Stomach smooth muscle (tissue), 2 donors: ENCODE results near the gene HHAT.
"Not testable (repeated sequence)": the region's sequence is repeated elsewhere in the genome, so short reads cannot be mapped to it uniquely, and the experiment has no call there.

ENCODE experiments used
- H3K27ac ChIP-seq: one replicate; pipeline ENCODE4 v1.7.0; 2013; ENCODE audit warnings: mild to moderate bottlenecking, low read length, inconsistent platforms
- H3K27me3 ChIP-seq, 2 donors: one replicate each; pipeline ENCODE4 v1.7.0; 2013; ENCODE audit warnings: low read length in 2 of 2; ENCODE audit not compliant: insufficient read depth in 2 of 2, control insufficient read depth in 1 of 2
- H3K36me3 ChIP-seq, 2 donors: one replicate each; pipeline ENCODE4 v1.7.0; 2013; ENCODE audit warnings: low read length in 2 of 2; ENCODE audit not compliant: control insufficient read depth in 2 of 2, insufficient read depth in 2 of 2
- H3K4me1 ChIP-seq: one replicate; pipeline ENCODE4 v1.7.0; 2013; ENCODE audit warnings: low read length; ENCODE audit not compliant: control insufficient read depth, insufficient read depth
- H3K4me3 ChIP-seq, 2 donors: one replicate each; pipeline ENCODE4 v1.7.0; 2013; ENCODE audit warnings: low read length in 2 of 2
- H3K9ac ChIP-seq, 2 donors: one replicate each; pipeline ENCODE4 v1.7.0; 2013; ENCODE audit warnings: low read length in 2 of 2, mild to moderate bottlenecking in 1 of 2
- H3K9me3 ChIP-seq, 2 donors: one replicate each; pipeline ENCODE4 v1.7.0; 2013; ENCODE audit warnings: low read length in 2 of 2; ENCODE audit not compliant: control insufficient read depth in 2 of 2
- donor health status: healthy.
- donor health status: Pancreatic carcinoma.

The HHAT gene

GRCh38 chr1:210412240-210412639, 83.5 kb downstream of the HHAT start:
- no peak overlapping the region for H3K4me3 ChIP-seq
- no peaks in the 10 kb centered on the region for H3K4me1 ChIP-seq
- H3K36me3 ChIP-seq, result peaks cover 0 to 2% of the 10 kb centered on the region in 2 donors
- no peak overlapping the region for H3K27ac ChIP-seq
- H3K9me3 ChIP-seq, result no peaks in the 10 kb centered on the region
- no peak overlapping the region for H3K9ac ChIP-seq
- H3K27me3 ChIP-seq, result no peaks in the 10 kb centered on the region

- Histone ChIP-seq H3K9me3 (no peaks in the 10 kb centered on the region), H3K27ac (no peak overlapping the region), H3K9ac (no peak overlapping the region), H3K4me3 (no peak overlapping the region), H3K4me1 (no peaks in the 10 kb centered on the region), H3K27me3 (no peaks in the 10 kb centered on the region), H3K36me3 (peaks cover 0 to 2% of the 10 kb centered on the region in 2 donors)
Observed at GRCh38 chr1:210413951-210414350, 85.2 kb downstream of the HHAT start.

GRCh38 chr1:210415846-210416448, 87.2 kb downstream of the HHAT start:
- H3K36me3 ChIP-seq, result peaks cover 0 to 2% of the 10 kb centered on the region in 2 donors
- no peaks in the 10 kb centered on the region for H3K27me3 ChIP-seq
- no peak overlapping the region for H3K9ac ChIP-seq
- no peak overlapping the region for H3K27ac ChIP-seq
- H3K9me3 ChIP-seq, result no peaks in the 10 kb centered on the region
- H3K4me3 ChIP-seq, result no peak overlapping the region
- no peaks in the 10 kb centered on the region for H3K4me1 ChIP-seq

DNA sequence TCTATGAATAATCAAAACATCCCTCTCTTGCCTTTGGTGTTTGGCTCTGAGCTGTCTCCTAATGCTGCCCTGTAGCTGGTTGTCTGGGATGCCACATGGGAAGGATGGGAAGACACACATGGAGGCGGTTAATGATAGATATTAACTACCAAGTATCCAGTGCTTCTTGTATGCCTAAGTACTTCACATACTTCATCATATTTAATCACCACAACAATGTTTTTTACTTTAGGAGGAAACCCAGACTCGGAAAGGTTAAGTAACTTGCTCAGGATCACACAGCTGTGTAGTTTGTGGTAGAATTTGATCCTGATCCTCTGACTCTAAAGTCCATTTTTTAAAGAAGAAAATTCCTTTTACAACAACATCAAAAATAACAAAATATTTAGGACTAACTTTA, 88.0 kb downstream of the HHAT start:
- no peak overlapping the region for H3K9ac ChIP-seq
- no peak overlapping the region for H3K27ac ChIP-seq
- H3K9me3 ChIP-seq, result no peaks in the 10 kb centered on the region
- no peak overlapping the region for H3K4me3 ChIP-seq
- no peaks in the 10 kb centered on the region for H3K27me3 ChIP-seq
- no peaks in the 10 kb centered on the region for H3K36me3 ChIP-seq
- no peaks in the 10 kb centered on the region for H3K4me1 ChIP-seq

DNA sequence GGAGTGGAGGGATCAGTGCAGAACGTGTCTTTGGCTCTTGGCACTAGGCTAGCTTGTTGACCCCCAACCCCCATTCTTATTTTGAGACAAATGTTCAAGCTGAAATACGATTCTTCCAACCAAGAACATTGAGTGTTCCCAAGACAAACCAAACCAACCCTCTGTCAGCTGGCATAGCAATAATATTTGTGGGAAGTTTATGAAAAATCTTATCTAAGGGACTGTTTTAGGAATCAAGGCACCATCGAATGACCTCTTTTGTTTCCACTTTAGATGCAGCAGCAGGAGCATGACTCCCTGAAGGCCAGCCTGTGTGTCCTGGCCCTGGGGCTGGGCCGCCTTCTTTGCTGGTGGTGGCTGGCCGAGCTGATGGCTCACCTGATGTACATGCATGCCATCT, 89.2 kb downstream of the HHAT start:
- H3K36me3 ChIP-seq, result no peaks in the 10 kb centered on the region
- H3K9ac ChIP-seq, result no peak overlapping the region
- no peak overlapping the region for H3K4me3 ChIP-seq
- H3K27ac ChIP-seq, result no peak overlapping the region
- no peaks in the 10 kb centered on the region for H3K4me1 ChIP-seq
- H3K9me3 ChIP-seq, result no peaks in the 10 kb centered on the region
- H3K27me3 ChIP-seq, result no peaks in the 10 kb centered on the region

- Histone ChIP-seq H3K36me3 (no peaks in the 10 kb centered on the region), H3K9me3 (peaks cover 0 to 3% of the 10 kb centered on the region in 2 donors), H3K27me3 (no peaks in the 10 kb centered on the region), H3K27ac (no peak overlapping the region), H3K4me1 (no peaks in the 10 kb centered on the region), H3K9ac (no peak overlapping the region), H3K4me3 (no peak overlapping the region)
Observed at GRCh38 chr1:210418863-210419650, 90.4 kb downstream of the HHAT start.

DNA sequence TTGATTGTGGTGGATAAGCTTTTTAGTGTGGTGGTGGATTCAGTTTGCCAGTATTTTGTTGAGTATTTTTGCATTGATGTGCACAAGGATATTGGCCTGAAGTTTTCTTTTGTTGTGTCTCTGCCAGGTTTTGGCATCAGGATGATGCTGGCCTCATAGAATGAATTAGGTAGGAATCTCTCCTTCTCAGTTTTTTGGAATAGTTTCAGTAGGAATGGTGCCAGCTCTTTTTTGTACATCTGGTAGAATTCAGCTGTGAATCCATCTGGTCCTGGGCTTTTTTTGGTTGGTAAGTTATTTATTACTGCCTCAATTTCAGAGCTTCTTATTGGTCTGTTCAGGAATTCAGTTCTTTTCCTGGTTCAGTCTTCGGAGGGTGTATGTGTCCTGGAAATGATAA, 98.0 kb downstream of the HHAT start:
- H3K4me1 ChIP-seq, H3K9ac ChIP-seq, H3K9me3 ChIP-seq, H3K4me3 ChIP-seq, H3K27me3 ChIP-seq, H3K36me3 ChIP-seq, H3K27ac ChIP-seq: not testable (repeated sequence)

GRCh38 chr1:210428696-210429095, 100.0 kb downstream of the HHAT start:
- Histone ChIP-seq H3K9me3 (peaks cover 0 to 4% of the 10 kb centered on the region in 2 donors), H3K4me3 (no peak overlapping the region), H3K36me3 (no peaks in the 10 kb centered on the region), H3K9ac (no peak overlapping the region), H3K27me3 (no peaks in the 10 kb centered on the region), H3K27ac (no peak overlapping the region), H3K4me1 (no peaks in the 10 kb centered on the region)

DNA sequence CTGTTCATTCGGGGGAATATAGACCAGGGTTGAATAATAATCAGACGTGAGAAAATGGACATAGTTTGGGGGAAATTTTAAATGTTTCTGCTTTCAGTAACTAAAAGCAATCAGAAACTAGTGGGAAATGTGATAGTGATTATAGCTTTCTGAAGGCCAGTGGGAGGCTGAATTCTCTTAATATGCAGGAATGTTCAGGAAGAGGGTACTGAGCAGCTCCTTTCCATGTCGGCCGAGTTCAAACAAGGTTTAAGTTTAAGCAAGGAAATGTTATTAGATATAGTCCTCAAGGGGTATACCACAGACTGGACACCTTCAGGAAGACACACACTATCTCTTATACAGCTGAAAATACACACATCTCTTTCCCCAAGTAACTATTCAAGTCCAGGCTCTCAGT, 105.5 kb downstream of the HHAT start:
- no peak overlapping the region for H3K27ac ChIP-seq
- H3K9ac ChIP-seq, result no peak overlapping the region
- H3K27me3 ChIP-seq, result no peaks in the 10 kb centered on the region
- no peaks in the 10 kb centered on the region for H3K36me3 ChIP-seq
- no peaks in the 10 kb centered on the region for H3K9me3 ChIP-seq
- no peak overlapping the region for H3K4me3 ChIP-seq
- H3K4me1 ChIP-seq, result peaks cover 3% of the 10 kb centered on the region

GRCh38 chr1:210437111-210437510, 108.4 kb downstream of the HHAT start:
- Histone ChIP-seq H3K27ac (no peak overlapping the region), H3K4me1 (peaks cover 3% of the 10 kb centered on the region), H3K9me3 (no peaks in the 10 kb centered on the region), H3K4me3 (no peak overlapping the region), H3K36me3 (no peaks in the 10 kb centered on the region), H3K9ac (no peak overlapping the region), H3K27me3 (no peaks in the 10 kb centered on the region)

GRCh38 chr1:210437781-210438180, 109.1 kb downstream of the HHAT start:
- H3K4me1 ChIP-seq, result peaks cover 3% of the 10 kb centered on the region
- H3K4me3 ChIP-seq, result no peak overlapping the region
- H3K36me3 ChIP-seq, result no peaks in the 10 kb centered on the region
- H3K9ac ChIP-seq, result no peak overlapping the region
- H3K27ac ChIP-seq, result no peak overlapping the region
- no peaks in the 10 kb centered on the region for H3K9me3 ChIP-seq
- no peaks in the 10 kb centered on the region for H3K27me3 ChIP-seq
